H4 (cell line): ENCODE results near the gene LRRC52. TPM values are rescaled to one million over a fixed set of nuclear protein-coding genes. Genes with fewer than 3 reads are reported as not detected.

ENCODE experiments used
- DNase-seq: peaks from one replicate; pipeline ENCODE4 v3.0.0-alpha.2; 2015; ENCODE audit warnings: low spot score
- total RNA-seq: library from RNA; depleted of rRNA; stranded (reverse); fragments of >200 nt; shearing (Covaris generic); gene quantifications from 2 replicates; pipeline ENCODE4 v1.2.3, GENCODE V29; 2014; rRNA removed

Gene LRRC52, protein sequence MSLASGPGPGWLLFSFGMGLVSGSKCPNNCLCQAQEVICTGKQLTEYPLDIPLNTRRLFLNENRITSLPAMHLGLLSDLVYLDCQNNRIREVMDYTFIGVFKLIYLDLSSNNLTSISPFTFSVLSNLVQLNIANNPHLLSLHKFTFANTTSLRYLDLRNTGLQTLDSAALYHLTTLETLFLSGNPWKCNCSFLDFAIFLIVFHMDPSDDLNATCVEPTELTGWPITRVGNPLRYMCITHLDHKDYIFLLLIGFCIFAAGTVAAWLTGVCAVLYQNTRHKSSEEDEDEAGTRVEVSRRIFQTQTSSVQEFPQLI
- total RNA-seq = not detected in 2 replicates

GRCh38 chr1:165543532-165544438 is at the start of gene LRRC52:
LRRC52 (plus strand) TSS chr1:165544000; CDS start chr1:165544297, 297 bp downstream.
- DNase-seq = no peak

DNA sequence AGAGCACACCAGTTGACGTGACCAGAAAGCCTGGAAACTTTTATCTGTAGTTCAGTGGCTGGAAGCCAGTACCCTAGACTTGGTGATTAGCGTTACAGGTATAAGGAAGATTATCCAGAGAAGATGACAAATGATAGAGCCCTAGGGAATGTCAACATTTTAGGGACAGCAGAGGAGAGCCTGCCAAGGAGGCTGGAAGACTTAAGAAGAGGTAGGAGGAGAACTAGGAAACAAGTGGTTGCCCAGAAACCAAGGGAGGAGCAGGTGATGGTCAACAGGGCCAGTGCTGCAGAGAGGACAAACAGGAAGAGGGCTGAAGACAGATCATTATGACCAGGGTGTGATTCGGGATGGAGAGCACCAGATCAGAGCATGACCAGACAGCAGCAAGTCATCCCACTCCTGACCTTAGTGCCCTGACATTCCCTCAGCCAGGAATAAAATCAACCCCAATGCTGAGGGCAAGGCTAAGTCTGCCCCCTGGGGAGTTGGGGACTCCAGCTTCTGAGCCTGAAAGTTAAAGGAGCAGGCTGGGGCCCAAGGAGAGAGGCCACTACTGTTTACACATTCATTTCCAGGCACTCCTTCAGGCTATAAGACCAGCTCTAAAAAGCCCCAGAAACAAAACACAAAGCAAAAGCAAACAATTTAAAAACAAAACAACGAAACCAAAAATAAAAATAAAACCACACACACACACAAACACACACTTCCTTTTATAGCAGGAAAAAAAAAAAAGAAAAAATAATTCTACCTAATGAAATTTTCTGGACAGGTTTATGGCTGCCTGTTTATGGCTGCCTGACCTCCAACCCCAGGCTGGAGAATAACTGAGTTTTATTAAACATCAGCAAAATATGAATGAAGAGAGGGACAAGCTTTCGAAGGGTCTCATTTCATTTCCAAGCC is 48.6 kb upstream of the LRRC52 start:
- DNase-seq = no peak

GRCh38 chr1:165495858-165496205 is 48.0 kb upstream of the LRRC52 start:
- no peak for DNase-seq

DNA sequence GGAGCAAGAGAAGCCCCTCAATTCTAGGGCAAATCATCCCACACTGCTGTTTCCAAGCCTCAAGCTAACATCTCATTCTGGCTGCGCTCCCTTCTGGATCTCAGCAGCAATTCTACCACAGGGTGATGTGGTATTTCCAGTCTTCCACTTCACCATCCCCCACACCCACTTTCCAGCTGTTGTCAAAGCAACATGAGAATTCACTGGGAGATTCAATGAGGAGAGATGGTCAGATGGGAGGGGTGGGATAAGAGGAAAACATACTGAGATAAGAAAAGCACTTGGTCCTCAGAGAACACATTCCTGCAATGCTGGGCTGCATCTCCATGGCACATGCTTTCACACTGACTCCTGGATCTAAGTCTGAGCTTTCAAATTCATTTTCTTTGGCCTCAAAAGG is 47.3 kb upstream of the LRRC52 start:
- no peak for DNase-seq

DNA sequence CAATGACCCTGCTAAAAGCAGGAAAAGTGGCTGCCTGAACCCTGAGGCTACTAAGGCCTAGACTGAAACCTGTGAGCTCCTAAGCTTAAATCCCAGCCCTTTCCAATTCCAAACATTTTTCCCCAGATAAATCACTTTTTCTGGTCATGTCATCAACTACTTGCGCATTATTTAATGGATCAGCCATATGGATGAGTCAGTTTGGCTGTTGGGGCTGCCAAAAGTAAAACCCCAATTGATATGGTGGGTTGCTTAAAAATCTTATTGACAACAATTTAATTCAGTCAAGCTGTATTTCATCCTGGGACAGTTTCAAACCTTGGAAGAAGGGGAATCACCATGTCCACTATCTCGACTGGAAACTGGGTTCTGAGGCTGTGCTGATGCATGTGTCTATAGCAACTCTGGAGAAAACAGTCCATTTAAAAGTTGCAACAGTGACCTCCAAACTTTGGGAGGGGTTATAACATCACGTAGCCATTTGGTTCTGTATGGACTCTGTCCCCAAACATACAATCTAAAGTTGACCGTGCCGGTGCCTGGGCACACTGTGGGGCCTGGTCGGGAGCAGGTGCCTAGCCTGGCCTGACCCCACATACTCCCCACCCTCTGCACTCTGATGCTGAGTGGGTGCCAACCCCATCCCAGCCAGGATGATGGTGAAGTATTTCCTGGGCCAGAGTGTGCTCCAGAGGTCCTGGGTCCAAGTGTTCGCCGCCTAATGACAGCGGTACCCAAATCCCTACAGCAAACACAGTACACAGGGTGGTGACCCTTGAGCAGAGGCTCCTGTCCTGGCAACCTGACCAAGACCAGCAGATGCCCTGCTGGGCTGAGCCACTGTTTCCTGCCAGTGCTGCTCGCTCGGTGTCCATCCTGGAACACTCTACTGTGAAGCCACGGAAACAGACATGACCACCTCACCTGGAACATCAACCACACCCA is 46.5 kb upstream of the LRRC52 start:
- no peak for DNase-seq

- DNase-seq = no peak
These were observed 42.4 kb upstream of the LRRC52 start for GRCh38 chr1:165501330-165501969.

GRCh38 chr1:165501970-165502348 is 41.8 kb upstream of the LRRC52 start:
- peak; percentile 16 for DNase-seq

DNA sequence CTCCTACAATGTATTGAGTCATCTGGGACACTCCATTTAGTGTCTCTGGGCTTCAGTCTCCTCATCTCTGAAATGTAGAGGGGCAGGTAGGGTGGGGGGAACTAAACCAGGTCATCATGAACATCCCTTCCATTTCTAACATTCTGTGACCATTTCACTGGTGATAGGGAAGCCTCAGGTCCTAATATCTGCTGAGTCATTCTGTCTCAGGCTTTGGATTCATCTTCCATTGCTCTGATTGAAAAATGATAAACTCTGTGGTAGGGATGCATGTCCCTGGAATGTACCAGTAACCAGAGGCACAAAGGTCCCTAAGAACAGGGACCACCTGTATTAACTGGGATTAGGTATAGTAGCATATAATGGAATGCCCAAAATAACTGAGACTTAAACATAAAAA is 36.2 kb upstream of the LRRC52 start:
- DNase-seq = no peak

GRCh38 chr1:165508291-165508690 is 35.5 kb upstream of the LRRC52 start:
- no peak for DNase-seq

DNA sequence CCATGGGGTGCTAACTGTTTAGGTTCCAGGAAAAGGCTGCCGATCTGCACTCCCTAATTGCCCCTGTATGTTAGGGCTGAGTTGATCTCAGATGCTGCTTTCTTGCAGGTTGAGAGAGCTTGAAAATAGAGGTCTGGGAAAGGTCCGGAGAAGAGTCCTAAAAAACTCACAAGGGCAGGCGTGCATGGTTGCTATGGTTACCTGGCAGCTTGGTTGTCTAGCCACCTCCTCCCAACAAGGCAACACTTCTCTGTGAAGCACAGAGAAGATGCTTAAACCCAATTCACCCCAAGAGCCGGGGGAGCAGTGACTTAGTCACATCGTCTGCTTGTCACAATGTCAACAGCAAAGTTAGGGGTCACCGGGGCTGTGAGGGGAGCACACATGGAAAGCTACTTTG is 31.0 kb upstream of the LRRC52 start:
- DNase-seq = no peak

DNA sequence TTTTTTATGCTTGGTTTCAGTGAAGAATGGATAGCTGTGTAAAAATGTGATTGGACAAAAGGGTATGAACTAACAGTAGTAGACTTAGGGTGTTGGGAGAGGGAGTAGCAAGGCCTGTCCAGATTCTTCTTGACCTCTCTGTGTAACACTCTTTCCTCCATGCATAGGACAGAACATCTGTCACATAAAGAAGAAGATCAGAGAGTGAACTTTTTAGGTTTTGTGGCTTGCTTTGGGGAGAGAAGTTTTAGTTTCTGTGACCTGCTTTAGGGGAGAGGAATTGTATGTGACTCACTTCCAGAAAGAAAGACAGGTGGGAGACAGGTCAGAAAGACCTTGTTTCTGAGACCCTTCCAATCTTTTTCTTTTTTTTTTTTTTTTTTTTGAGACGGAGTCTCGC is 27.3 kb upstream of the LRRC52 start:
- no peak for DNase-seq

- DNase-seq = no peak
These were observed 23.2 kb upstream of the LRRC52 start for GRCh38 chr1:165520646-165521045.

- no peak for DNase-seq
These were observed 19.0 kb upstream of the LRRC52 start for GRCh38 chr1:165524639-165525285.

DNA sequence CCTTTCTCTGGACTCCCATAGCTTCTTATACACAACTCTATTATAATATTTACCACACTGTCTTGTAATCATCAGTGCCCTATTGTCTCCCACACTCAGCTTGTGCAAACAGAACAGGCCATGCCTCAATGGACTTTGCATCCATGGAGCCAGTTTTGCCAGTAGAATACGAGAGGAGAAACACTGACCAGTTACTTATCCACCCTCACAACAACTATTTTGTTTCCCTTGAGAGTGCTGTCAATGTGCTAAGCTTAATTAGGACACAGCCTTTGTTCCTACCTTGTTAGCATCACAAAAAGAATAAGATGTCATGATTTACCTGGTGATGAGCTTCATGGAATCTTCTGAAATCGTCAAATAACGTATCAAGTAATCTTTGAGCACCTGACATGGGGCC is 18.1 kb upstream of the LRRC52 start:
- no peak for DNase-seq

GRCh38 chr1:165527251-165528007 is 16.4 kb upstream of the LRRC52 start:
- no peak for DNase-seq

GRCh38 chr1:165531021-165531420 is 12.8 kb upstream of the LRRC52 start:
- no peak for DNase-seq

GRCh38 chr1:165532053-165532452 is 11.7 kb upstream of the LRRC52 start:
- DNase-seq = no peak

DNA sequence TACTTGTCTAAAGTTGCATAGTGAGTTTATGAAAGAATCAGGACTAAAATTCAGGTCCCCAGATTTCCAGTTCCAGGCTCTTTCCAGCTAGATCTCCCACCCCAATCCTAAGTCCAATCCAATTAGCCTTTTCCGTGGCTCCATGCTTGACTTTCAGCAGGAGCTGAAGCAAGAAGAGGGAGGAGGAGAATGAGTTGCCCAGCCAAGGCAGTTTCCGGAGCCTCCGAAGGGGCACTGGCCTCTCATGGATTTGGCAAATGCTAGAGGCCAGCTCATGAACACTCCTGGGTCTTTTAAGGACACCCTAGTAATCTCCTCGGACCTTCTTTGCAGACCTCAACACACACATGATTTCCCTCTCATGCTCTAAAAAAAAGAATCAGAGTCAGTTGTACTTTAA is 10.5 kb upstream of the LRRC52 start:
- no peak for DNase-seq

GRCh38 chr1:165536016-165536415 is 7.8 kb upstream of the LRRC52 start:
- no peak for DNase-seq
